ENCODE results near the gene CRYAB.
A peak's percentile ranks its signal among the peaks of the same experiment; 100 is the strongest.
"Not testable (repeated sequence)": the region's sequence is repeated elsewhere in the genome, so short reads cannot be mapped to it uniquely, and the experiment has no call there.

The CRYAB gene

GRCh38 chr11:111933176-111933575 lies 21.6 kb upstream of the CRYAB start:
- not testable (repeated sequence) for H3K9ac ChIP-seq (ENCODE audit: low read depth, low read length); H3K9me3 ChIP-seq (ENCODE audit: control insufficient read depth, insufficient read depth, low read length); H3K27me3 ChIP-seq (ENCODE audit: control insufficient read depth, insufficient read depth, low read length); H3K4me3 ChIP-seq (ENCODE audit: low read depth, low read length); H3K27ac ChIP-seq (ENCODE audit: low read depth, low read length); H3K36me3 ChIP-seq (ENCODE audit: control insufficient read depth, insufficient read depth, low read length)
- H3K4me1 ChIP-seq (ENCODE audit: control insufficient read depth, insufficient read depth, low read length), result peaks cover 22% of the 10 kb centered on the region

- no peaks in the 10 kb centered on the region for H3K9me3 ChIP-seq (ENCODE audit: control insufficient read depth, insufficient read depth, low read length)
- no peak overlapping the region for H3K27ac ChIP-seq (ENCODE audit: low read depth, low read length)
- peaks cover 16% of the 10 kb centered on the region for H3K4me1 ChIP-seq (ENCODE audit: control insufficient read depth, insufficient read depth, low read length)
These were observed 21.0 kb upstream of the CRYAB start for GRCh38 chr11:111932611-111932950.

GRCh38 chr11:111930472-111930871 lies 18.9 kb upstream of the CRYAB start:
- peaks cover 14% of the 10 kb centered on the region for H3K4me1 ChIP-seq (ENCODE audit: control insufficient read depth, insufficient read depth, low read length)
- no peak overlapping the region for H3K27ac ChIP-seq (ENCODE audit: low read depth, low read length)
- H3K27me3 ChIP-seq (ENCODE audit: control insufficient read depth, insufficient read depth, low read length), result no peaks in the 10 kb centered on the region
- H3K36me3 ChIP-seq (ENCODE audit: control insufficient read depth, insufficient read depth, low read length), result no peaks in the 10 kb centered on the region
- H3K9ac ChIP-seq (ENCODE audit: low read depth, low read length), result no peak overlapping the region
- no peaks in the 10 kb centered on the region for H3K9me3 ChIP-seq (ENCODE audit: control insufficient read depth, insufficient read depth, low read length)
- H3K4me3 ChIP-seq (ENCODE audit: low read depth, low read length), result no peak overlapping the region

More at GRCh38 chr11:111932611-111932950, 21.0 kb upstream of the CRYAB start:
- H3K9ac ChIP-seq (ENCODE audit: low read depth, low read length), result no peak overlapping the region
- no peak overlapping the region for H3K4me3 ChIP-seq (ENCODE audit: low read depth, low read length)
- H3K27me3 ChIP-seq (ENCODE audit: control insufficient read depth, insufficient read depth, low read length), result no peaks in the 10 kb centered on the region
- H3K36me3 ChIP-seq (ENCODE audit: control insufficient read depth, insufficient read depth, low read length), result no peaks in the 10 kb centered on the region

- Histone ChIP-seq H3K9me3 (ENCODE audit: control insufficient read depth, insufficient read depth, low read length) (no peaks in the 10 kb centered on the region), H3K27me3 (ENCODE audit: control insufficient read depth, insufficient read depth, low read length) (no peaks in the 10 kb centered on the region), H3K27ac (ENCODE audit: low read depth, low read length) (peak overlapping the region; percentile 86), H3K4me1 (ENCODE audit: control insufficient read depth, insufficient read depth, low read length) (peaks cover 16% of the 10 kb centered on the region), H3K9ac (ENCODE audit: low read depth, low read length) (peak overlapping the region; percentile 41), H3K36me3 (ENCODE audit: control insufficient read depth, insufficient read depth, low read length) (no peaks in the 10 kb centered on the region), H3K4me3 (ENCODE audit: low read depth, low read length) (peak overlapping the region; percentile 67)
These were observed 15.2 kb upstream of the CRYAB start for GRCh38 chr11:111926505-111927391.

GRCh38 chr11:111925953-111926352 lies 14.4 kb upstream of the CRYAB start:
- Histone ChIP-seq H3K27ac (ENCODE audit: low read depth, low read length) (peak overlapping the region; percentile 86), H3K4me3 (ENCODE audit: low read depth, low read length) (no peak overlapping the region; the same call in 1 of the 2 replicates), H3K9ac (ENCODE audit: low read depth, low read length) (no peak overlapping the region), H3K4me1 (ENCODE audit: control insufficient read depth, insufficient read depth, low read length) (peaks cover 16% of the 10 kb centered on the region), H3K36me3 (ENCODE audit: control insufficient read depth, insufficient read depth, low read length) (no peaks in the 10 kb centered on the region), H3K9me3 (ENCODE audit: control insufficient read depth, insufficient read depth, low read length) (no peaks in the 10 kb centered on the region), H3K27me3 (ENCODE audit: control insufficient read depth, insufficient read depth, low read length) (no peaks in the 10 kb centered on the region)

- Histone ChIP-seq H3K4me1 (ENCODE audit: control insufficient read depth, insufficient read depth, low read length) (peaks cover 16% of the 10 kb centered on the region), H3K27ac (ENCODE audit: low read depth, low read length) (peak overlapping the region; percentile 85), H3K36me3 (ENCODE audit: control insufficient read depth, insufficient read depth, low read length) (no peaks in the 10 kb centered on the region), H3K9ac (ENCODE audit: low read depth, low read length) (no peak overlapping the region), H3K27me3 (ENCODE audit: control insufficient read depth, insufficient read depth, low read length) (no peaks in the 10 kb centered on the region), H3K9me3 (ENCODE audit: control insufficient read depth, insufficient read depth, low read length) (no peaks in the 10 kb centered on the region), H3K4me3 (ENCODE audit: low read depth, low read length) (no peak overlapping the region)
These were observed 12.4 kb upstream of the CRYAB start for GRCh38 chr11:111923951-111924350.

GRCh38 chr11:111923351-111923788 lies 11.8 kb upstream of the CRYAB start:
- Histone ChIP-seq H3K36me3 (ENCODE audit: control insufficient read depth, insufficient read depth, low read length) (no peaks in the 10 kb centered on the region), H3K27me3 (ENCODE audit: control insufficient read depth, insufficient read depth, low read length) (no peaks in the 10 kb centered on the region), H3K27ac (ENCODE audit: low read depth, low read length) (peak overlapping the region; percentile 85), H3K9ac (ENCODE audit: low read depth, low read length) (no peak overlapping the region), H3K4me3 (ENCODE audit: low read depth, low read length) (no peak overlapping the region), H3K9me3 (ENCODE audit: control insufficient read depth, insufficient read depth, low read length) (no peaks in the 10 kb centered on the region), H3K4me1 (ENCODE audit: control insufficient read depth, insufficient read depth, low read length) (peaks cover 18% of the 10 kb centered on the region)

GRCh38 chr11:111922803-111923202 lies 11.2 kb upstream of the CRYAB start:
- no peaks in the 10 kb centered on the region for H3K9me3 ChIP-seq (ENCODE audit: control insufficient read depth, insufficient read depth, low read length)
- H3K36me3 ChIP-seq (ENCODE audit: control insufficient read depth, insufficient read depth, low read length), result no peaks in the 10 kb centered on the region
- no peak overlapping the region for H3K9ac ChIP-seq (ENCODE audit: low read depth, low read length)
- H3K27me3 ChIP-seq (ENCODE audit: control insufficient read depth, insufficient read depth, low read length), result no peaks in the 10 kb centered on the region
- peaks cover 24% of the 10 kb centered on the region for H3K4me1 ChIP-seq (ENCODE audit: control insufficient read depth, insufficient read depth, low read length)
- peak overlapping the region; percentile 85 for H3K27ac ChIP-seq (ENCODE audit: low read depth, low read length)
- no peak overlapping the region for H3K4me3 ChIP-seq (ENCODE audit: low read depth, low read length)

GRCh38 chr11:111921541-111922230 lies 10.1 kb upstream of the CRYAB start:
- H3K27ac ChIP-seq (ENCODE audit: low read depth, low read length), result no peak overlapping the region
- peaks cover 24% of the 10 kb centered on the region for H3K4me1 ChIP-seq (ENCODE audit: control insufficient read depth, insufficient read depth, low read length)
- H3K9ac ChIP-seq (ENCODE audit: low read depth, low read length), result no peak overlapping the region
- H3K4me3 ChIP-seq (ENCODE audit: low read depth, low read length), result no peak overlapping the region
- no peaks in the 10 kb centered on the region for H3K36me3 ChIP-seq (ENCODE audit: control insufficient read depth, insufficient read depth, low read length)
- no peaks in the 10 kb centered on the region for H3K9me3 ChIP-seq (ENCODE audit: control insufficient read depth, insufficient read depth, low read length)
- H3K27me3 ChIP-seq (ENCODE audit: control insufficient read depth, insufficient read depth, low read length), result no peaks in the 10 kb centered on the region

GRCh38 chr11:111920908-111921307 lies 9.3 kb upstream of the CRYAB start:
- no peaks in the 10 kb centered on the region for H3K9me3 ChIP-seq (ENCODE audit: control insufficient read depth, insufficient read depth, low read length)
- no peaks in the 10 kb centered on the region for H3K36me3 ChIP-seq (ENCODE audit: control insufficient read depth, insufficient read depth, low read length)
- peaks cover 17% of the 10 kb centered on the region for H3K4me1 ChIP-seq (ENCODE audit: control insufficient read depth, insufficient read depth, low read length)
- H3K27ac ChIP-seq (ENCODE audit: low read depth, low read length), result no peak overlapping the region
- no peaks in the 10 kb centered on the region for H3K27me3 ChIP-seq (ENCODE audit: control insufficient read depth, insufficient read depth, low read length)
- H3K9ac ChIP-seq (ENCODE audit: low read depth, low read length), result no peak overlapping the region
- no peak overlapping the region for H3K4me3 ChIP-seq (ENCODE audit: low read depth, low read length)
